GM21825 (cell line): ENCODE measurements around the gene NME7.
"Not testable (repeated sequence)": the region's sequence is repeated elsewhere in the genome, so short reads cannot be mapped to it uniquely, and the experiment has no call there.

ENCODE experiments used
- ATAC-seq: cut with Tn5 transposase; IDR thresholded peaks from one replicate; pipeline ENCODE4 v1.9.1; 2021; ENCODE audit warnings: mild to moderate bottlenecking, moderate library complexity; ENCODE audit not compliant: unreplicated experiment

NME7 gene

GRCh38 chr1:169133228-169133576, 234.4 kb downstream of the NME7 start:
- no peak for ATAC-seq

GRCh38 chr1:169132512-169133227, 234.9 kb downstream of the NME7 start:
- no peak for ATAC-seq

- ATAC-seq: no peak
Observed at GRCh38 chr1:169130683-169131082, 236.9 kb downstream of the NME7 start.

- ATAC-seq: no peak
Observed at GRCh38 chr1:169129109-169129784, 238.3 kb downstream of the NME7 start.

GRCh38 chr1:169128562-169128961, 239.0 kb downstream of the NME7 start:
- no peak for ATAC-seq

- ATAC-seq: no peak
Observed at GRCh38 chr1:169127305-169127704, 240.3 kb downstream of the NME7 start.

GRCh38 chr1:169126335-169126734, 241.3 kb downstream of the NME7 start:
- no peak for ATAC-seq

GRCh38 chr1:169125597-169125996, 242.0 kb downstream of the NME7 start:
- not testable (repeated sequence) for ATAC-seq

- no peak for ATAC-seq
Observed at GRCh38 chr1:169124459-169124858, 243.1 kb downstream of the NME7 start.

- ATAC-seq: peak; percentile 64
Observed at GRCh38 chr1:169122976-169123375, 244.6 kb downstream of the NME7 start.

- no peak for ATAC-seq
Observed at GRCh38 chr1:169121146-169121923, 246.3 kb downstream of the NME7 start.

- ATAC-seq: no peak
Observed at GRCh38 chr1:169120066-169120465, 247.5 kb downstream of the NME7 start.

- no peak for ATAC-seq
Observed at GRCh38 chr1:169119405-169119804, 248.2 kb downstream of the NME7 start.

- ATAC-seq: no peak
Observed at GRCh38 chr1:169118227-169118626, 249.4 kb downstream of the NME7 start.

GRCh38 chr1:169117599-169117998, 250.0 kb downstream of the NME7 start:
- ATAC-seq: no peak

- no peak for ATAC-seq
Observed at GRCh38 chr1:169117014-169117413, 250.6 kb downstream of the NME7 start.

- ATAC-seq: no peak
Observed at GRCh38 chr1:169115891-169116585, 251.6 kb downstream of the NME7 start.

GRCh38 chr1:169113613-169114119, 253.9 kb downstream of the NME7 start:
- ATAC-seq: no peak

GRCh38 chr1:169112241-169112640, 255.4 kb downstream of the NME7 start:
- no peak for ATAC-seq

GRCh38 chr1:169111472-169111871, 256.1 kb downstream of the NME7 start:
- ATAC-seq: no peak
